ENCODE results near the gene CSPG4. TPM values are rescaled to one million over a fixed set of nuclear protein-coding genes. Genes with fewer than 3 reads are reported as not detected.

CSPG4 gene
- total and polyA plus RNA-seq, 2 donors (not counting 3 experiments of a cell fraction or from before 2014, with no cell fraction given): not detected

DNA sequence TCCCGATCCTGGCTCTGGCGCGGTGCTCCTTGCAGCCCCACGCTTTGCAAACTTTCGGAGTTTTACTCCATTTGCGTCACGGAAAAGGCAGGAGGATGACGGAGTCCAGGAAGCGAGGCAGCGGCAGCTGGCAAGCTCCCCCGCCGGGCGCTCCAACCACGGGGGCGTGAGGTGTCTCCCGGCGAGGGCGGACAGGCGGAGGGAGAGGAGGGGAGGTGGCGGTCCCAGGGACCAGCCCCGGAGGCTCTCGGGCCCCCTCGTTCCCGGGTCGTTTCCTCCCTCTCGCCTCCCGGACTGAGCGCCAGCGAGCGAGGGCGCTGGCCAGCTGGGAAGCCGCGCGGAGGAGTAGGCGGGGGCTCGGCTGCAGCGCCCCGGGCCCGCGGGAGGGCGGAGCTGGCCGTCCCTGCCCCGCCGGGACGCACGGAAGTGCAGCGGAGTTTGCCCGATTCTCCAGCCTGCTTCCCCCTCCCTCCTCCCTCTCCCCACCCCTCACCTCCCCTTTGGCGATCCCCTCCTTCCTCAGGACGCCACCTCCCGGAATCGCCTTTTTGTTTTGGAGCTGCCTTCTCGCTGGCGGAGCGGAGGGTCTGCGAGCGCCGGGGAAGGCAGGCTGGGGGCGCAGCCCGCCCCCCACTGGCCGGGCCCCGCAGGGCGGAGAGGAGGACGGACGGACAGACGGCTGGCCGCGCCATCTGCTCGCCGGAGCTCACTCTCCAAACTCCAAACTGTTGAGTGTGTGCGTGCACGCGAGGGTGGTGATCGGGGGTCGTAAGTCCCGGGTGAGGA, 65.1 kb downstream of the CSPG4 start, which contains the start of gene SNX33:
SNX33 (plus strand) TSS at position 543 of the 786 bp plus-strand sequence. CDS start 1,191 bp downstream, outside the sequence.
- Histone ChIP-seq H2AFZ (ENCODE audit: low read depth, low read length) (peak within 1 kb of the TSS; percentile 79), H3K79me2 (ENCODE audit: control insufficient read depth, insufficient read depth, low read length) (peaks cover 3% of the 10 kb centered on the region), H3K27ac (ENCODE audit: insufficient read depth, low read depth, low read length) (peak within 1 kb of the TSS; percentile 37), H3K9me1 (replicated peaks; ENCODE audit: control insufficient read depth, extremely low read depth, insufficient read depth, low read length) (no peaks in the 10 kb centered on the region), H3K27me3 (ENCODE audit: control insufficient read depth in 2 of 2, insufficient read depth in 2 of 2, low read length in 2 of 2) (no peaks in the 10 kb centered on the region), H3K4me1 (ENCODE audit: control insufficient read depth, extremely low read depth, insufficient read depth, low read length) (peaks cover 29% of the 10 kb centered on the region), H3K36me3 (ENCODE audit: control insufficient read depth in 2 of 2, extremely low read depth in 1 of 2, insufficient read depth in 2 of 2, low read length in 2 of 2) (peaks cover 0 to 2% of the 10 kb centered on the region in 2 experiments), H3K4me2 (ENCODE audit: insufficient read depth, low read length) (peak within 1 kb of the TSS; percentile 78), H3K9ac (replicated peaks; ENCODE audit: extremely low read depth, insufficient read depth, low read length) (peak within 1 kb of the TSS; percentile 67), H4K20me1 (replicated peaks; ENCODE audit: control insufficient read depth, extremely low read depth, insufficient read depth, low read length) (no peaks in the 10 kb centered on the region), H3K9me3 (replicated peaks; ENCODE audit: control insufficient read depth, insufficient read depth, low read length) (no peaks in the 10 kb centered on the region), H3K4me3 (replicated peaks in 1 of 3; ENCODE audit: insufficient read depth in 1 of 3, low read depth in 1 of 3, low read length in 3 of 3) (peak within 1 kb of the TSS; percentile 53 to 72 (median 64))
- ChIA-PET POLR2A (interaction anchor here (1.1 kb wide), 1 partner anchor 9 kb away, joined by 3 read pairs; no protein-coding TSS in a partner anchor), CTCF (interaction anchor here (0.6 to 2.9 kb wide), 27 partner anchors 9 to 308 kb away, joined by 3 to 34 read pairs (median 6); partner anchors contain the start of genes IMP3, MAN2C1, PTPN9 and SIN3A)
- no TSS peak for BruUV-seq (replicated peaks)
- no peak for TF ChIP-seq GATA2 (IDR thresholded peaks at IDR 0.05; ENCODE audit: insufficient read depth, insufficient read length, low read depth, low read length)
- TF ChIP-seq POLR2AphosphoS5 (IDR thresholded peaks at IDR 0.05; ENCODE audit: insufficient read depth, low read depth, low read length): peak; percentile 73
- TF ChIP-seq JUN (IDR thresholded peaks at IDR 0.05; ENCODE audit: borderline replicate concordance, insufficient read depth, insufficient read length, low read depth): no peak
- no peak for TF ChIP-seq POLR2A (IDR thresholded peaks at IDR 0.05; ENCODE audit: low read depth, low read length)
- TF ChIP-seq, protein P1, sequence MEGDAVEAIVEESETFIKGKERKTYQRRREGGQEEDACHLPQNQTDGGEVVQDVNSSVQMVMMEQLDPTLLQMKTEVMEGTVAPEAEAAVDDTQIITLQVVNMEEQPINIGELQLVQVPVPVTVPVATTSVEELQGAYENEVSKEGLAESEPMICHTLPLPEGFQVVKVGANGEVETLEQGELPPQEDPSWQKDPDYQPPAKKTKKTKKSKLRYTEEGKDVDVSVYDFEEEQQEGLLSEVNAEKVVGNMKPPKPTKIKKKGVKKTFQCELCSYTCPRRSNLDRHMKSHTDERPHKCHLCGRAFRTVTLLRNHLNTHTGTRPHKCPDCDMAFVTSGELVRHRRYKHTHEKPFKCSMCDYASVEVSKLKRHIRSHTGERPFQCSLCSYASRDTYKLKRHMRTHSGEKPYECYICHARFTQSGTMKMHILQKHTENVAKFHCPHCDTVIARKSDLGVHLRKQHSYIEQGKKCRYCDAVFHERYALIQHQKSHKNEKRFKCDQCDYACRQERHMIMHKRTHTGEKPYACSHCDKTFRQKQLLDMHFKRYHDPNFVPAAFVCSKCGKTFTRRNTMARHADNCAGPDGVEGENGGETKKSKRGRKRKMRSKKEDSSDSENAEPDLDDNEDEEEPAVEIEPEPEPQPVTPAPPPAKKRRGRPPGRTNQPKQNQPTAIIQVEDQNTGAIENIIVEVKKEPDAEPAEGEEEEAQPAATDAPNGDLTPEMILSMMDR (IDR thresholded peaks at IDR 0.05; ENCODE audit: extremely low read depth in 1 of 2, insufficient read depth in 1 of 2, low read depth in 1 of 2, low read length in 2 of 2): peak; percentile 67 to 74
- TF ChIP-seq FOS (IDR thresholded peaks at IDR 0.05; ENCODE audit: borderline replicate concordance, insufficient read depth, low read length): no peak
- FAIRE-seq (peak; percentile 90), DNase-seq (ENCODE audit: low read depth, low spot score) (peak; percentile 76)
- intact Hi-C loops (cut with micrococcal nuclease): loop anchor here (1.0 to 2.0 kb wide), 3 partner anchors 7 to 36 kb away; partner anchors contain the start of gene IMP3
- dilution Hi-C loops (cut with MboI; ENCODE audit: extremely low pct_ligation_motif_present, low sequenced_read_pairs): no loop called here
